ENCODE measurements around the gene TRMT61A.

The TRMT61A gene

GRCh38 chr14:103542605-103543088 lies 13.7 kb downstream of the TRMT61A start:
- peaks cover 2% of the 10 kb centered on the region for H3K4me1 Mint-ChIP-seq (ENCODE audit: low read depth)
- H3K27me3 Mint-ChIP-seq: peaks cover 2% of the 10 kb centered on the region
- H3K27ac Mint-ChIP-seq: no peak overlapping the region
- no peak for DNase-seq
- no peaks in the 10 kb centered on the region for H3K9me3 Mint-ChIP-seq
- H3K36me3 Mint-ChIP-seq (ENCODE audit: low read depth): no peaks in the 10 kb centered on the region
- no peak overlapping the region for H3K4me3 Mint-ChIP-seq

GRCh38 chr14:103543140-103543539 lies 14.1 kb downstream of the TRMT61A start:
- Mint-ChIP-seq H3K4me1 (ENCODE audit: low read depth) (peaks cover 2% of the 10 kb centered on the region), H3K27me3 (peaks cover 2% of the 10 kb centered on the region), H3K9me3 (no peaks in the 10 kb centered on the region), H3K36me3 (ENCODE audit: low read depth) (no peaks in the 10 kb centered on the region), H3K27ac (no peak overlapping the region), H3K4me3 (no peak overlapping the region)
- DNase-seq: no peak

GRCh38 chr14:103543721-103544387 lies 14.9 kb downstream of the TRMT61A start:
- no peak overlapping the region for H3K4me3 Mint-ChIP-seq
- peaks cover 2% of the 10 kb centered on the region for H3K4me1 Mint-ChIP-seq (ENCODE audit: low read depth)
- no peaks in the 10 kb centered on the region for H3K9me3 Mint-ChIP-seq
- H3K27me3 Mint-ChIP-seq: peaks cover 2% of the 10 kb centered on the region
- no peaks in the 10 kb centered on the region for H3K36me3 Mint-ChIP-seq (ENCODE audit: low read depth)
- no peak overlapping the region for H3K27ac Mint-ChIP-seq
- DNase-seq: no peak

GRCh38 chr14:103544388-103545218 lies 15.6 kb downstream of the TRMT61A start:
- H3K9me3 Mint-ChIP-seq: no peaks in the 10 kb centered on the region
- no peaks in the 10 kb centered on the region for H3K36me3 Mint-ChIP-seq (ENCODE audit: low read depth)
- H3K4me3 Mint-ChIP-seq: no peak overlapping the region
- H3K4me1 Mint-ChIP-seq (ENCODE audit: low read depth): peaks cover 2% of the 10 kb centered on the region
- no peak overlapping the region for H3K27ac Mint-ChIP-seq
- H3K27me3 Mint-ChIP-seq: peaks cover 2% of the 10 kb centered on the region
- no peak for DNase-seq

- Mint-ChIP-seq H3K9me3 (no peaks in the 10 kb centered on the region), H3K27ac (no peak overlapping the region), H3K36me3 (ENCODE audit: low read depth) (no peaks in the 10 kb centered on the region), H3K4me1 (ENCODE audit: low read depth) (peaks cover 2% of the 10 kb centered on the region), H3K27me3 (peaks cover 2% of the 10 kb centered on the region), H3K4me3 (no peak overlapping the region)
- no peak for DNase-seq
Measured at GRCh38 chr14:103545219-103545914, 16.4 kb downstream of the TRMT61A start.

- no peaks in the 10 kb centered on the region for H3K9me3 Mint-ChIP-seq
- no peaks in the 10 kb centered on the region for H3K36me3 Mint-ChIP-seq (ENCODE audit: low read depth)
- no peak for DNase-seq
- H3K4me1 Mint-ChIP-seq (ENCODE audit: low read depth): peaks cover 2% of the 10 kb centered on the region
- no peak overlapping the region for H3K27ac Mint-ChIP-seq
- H3K27me3 Mint-ChIP-seq: peaks cover 2% of the 10 kb centered on the region
- H3K4me3 Mint-ChIP-seq: no peak overlapping the region
Measured at GRCh38 chr14:103545915-103546651, 17.1 kb downstream of the TRMT61A start.

- Mint-ChIP-seq H3K27me3 (peaks cover under 1% of the 10 kb centered on the region), H3K36me3 (ENCODE audit: low read depth) (peaks cover 4% of the 10 kb centered on the region), H3K4me3 (no peak overlapping the region), H3K9me3 (no peaks in the 10 kb centered on the region), H3K4me1 (ENCODE audit: low read depth) (peaks cover 5% of the 10 kb centered on the region), H3K27ac (no peak overlapping the region)
- peak; percentile 85 for DNase-seq
Measured at GRCh38 chr14:103546652-103547454, 17.9 kb downstream of the TRMT61A start.

GRCh38 chr14:103547455-103547940 lies 18.5 kb downstream of the TRMT61A start:
- Mint-ChIP-seq H3K4me3 (no peak overlapping the region), H3K9me3 (no peaks in the 10 kb centered on the region), H3K27ac (no peak overlapping the region), H3K36me3 (ENCODE audit: low read depth) (peaks cover 4% of the 10 kb centered on the region), H3K27me3 (no peaks in the 10 kb centered on the region), H3K4me1 (ENCODE audit: low read depth) (peaks cover 6% of the 10 kb centered on the region)
- DNase-seq: no peak

GRCh38 chr14:103547941-103548462 lies 19.0 kb downstream of the TRMT61A start:
- H3K27me3 Mint-ChIP-seq: no peaks in the 10 kb centered on the region
- DNase-seq: no peak
- peaks cover 6% of the 10 kb centered on the region for H3K4me1 Mint-ChIP-seq (ENCODE audit: low read depth)
- H3K4me3 Mint-ChIP-seq: no peak overlapping the region
- H3K9me3 Mint-ChIP-seq: no peaks in the 10 kb centered on the region
- no peak overlapping the region for H3K27ac Mint-ChIP-seq
- peaks cover 4% of the 10 kb centered on the region for H3K36me3 Mint-ChIP-seq (ENCODE audit: low read depth)

- DNase-seq: no peak
- Mint-ChIP-seq H3K36me3 (ENCODE audit: low read depth) (peaks cover 4% of the 10 kb centered on the region), H3K4me3 (no peak overlapping the region), H3K27me3 (no peaks in the 10 kb centered on the region), H3K9me3 (no peaks in the 10 kb centered on the region), H3K4me1 (ENCODE audit: low read depth) (peaks cover 6% of the 10 kb centered on the region), H3K27ac (no peak overlapping the region)
Measured at GRCh38 chr14:103548463-103549351, 19.7 kb downstream of the TRMT61A start.

GRCh38 chr14:103549361-103550311 lies 20.6 kb downstream of the TRMT61A start:
- Mint-ChIP-seq H3K36me3 (ENCODE audit: low read depth) (peaks cover 5% of the 10 kb centered on the region), H3K27ac (no peak overlapping the region), H3K9me3 (no peaks in the 10 kb centered on the region), H3K27me3 (no peaks in the 10 kb centered on the region), H3K4me3 (no peak overlapping the region), H3K4me1 (ENCODE audit: low read depth) (peaks cover 6% of the 10 kb centered on the region)
- DNase-seq: no peak
